HCT116 (cell line): ENCODE results near the gene PITRM1.
"Not testable (repeated sequence)": the region's sequence is repeated elsewhere in the genome, so short reads cannot be mapped to it uniquely, and the experiment has no call there.

Experiments used
- ATF3 ChIP-seq: IDR thresholded peaks from 2 replicates; pipeline ENCODE4 v1.6.1; 2012
- CTCF ChIP-seq, 3 experiments: fragments of 200-600 bp in 1 of 3; sonication (generic) in 1 of 3; IDR thresholded peaks in 2 of 3; conservative IDR thresholded peaks in 1 of 3; 2 replicates each; pipeline ENCODE4 v1.5.1; 2012 to 2017; ENCODE audit warnings: low read depth in 2 of 3, low read length in 2 of 3, antibody characterized with exemption in 1 of 3, borderline replicate concordance in 1 of 3, control low read depth in 1 of 3, mild to moderate bottlenecking in 1 of 3, mixed read lengths in 1 of 3, mixed run types in 1 of 3, moderate library complexity in 1 of 3; ENCODE audit not compliant: insufficient read depth in 1 of 3
- EZH2 ChIP-seq: fragments of 200-600 bp; sonication (generic); IDR thresholded peaks from 2 replicates; pipeline ENCODE4 v1.6.1; 2017; ENCODE audit warnings: antibody characterized with exemption, mixed run types
- POLR2A ChIP-seq: IDR thresholded peaks from 2 replicates; pipeline ENCODE4 v1.7.0; 2011; ENCODE audit warnings: borderline replicate concordance; ENCODE audit not compliant: insufficient read depth, insufficient read length; ENCODE audit errors: extremely low read depth
- RAD21 ChIP-seq: IDR thresholded peaks from 2 replicates; pipeline ENCODE4 v1.6.1; 2012; ENCODE audit warnings: low read depth, mild to moderate bottlenecking

GRCh38 chr10:3106328-3106727, 66.3 kb downstream of the PITRM1 start:
- not testable (repeated sequence) for TF ChIP-seq CTCF (IDR thresholded peaks at IDR 0.05 in 2 of 3, conservative IDR thresholded peaks at IDR 0.05 in 1 of 3; ENCODE audit: borderline replicate concordance in 1 of 3, insufficient read depth in 1 of 3, low read depth in 2 of 3, low read length in 2 of 3); EZH2; ATF3; POLR2A; RAD21
